ENCODE results near the gene CLSTN3. TPM values are rescaled to one million over a fixed set of nuclear protein-coding genes. Genes with fewer than 3 reads are reported as not detected.

CLSTN3 gene
- total RNA-seq, 1 donor from 2014 or later = 5.7 TPM

- DNase-seq (ENCODE audit: missing footprints) = no peak
- intact Hi-C loops (cut with DNase I) = no loop called here
- ATAC-seq = no peak
These were observed 74.9 kb downstream of the CLSTN3 start for GRCh38 chr12:7205091-7205490.

- intact Hi-C loops (cut with DNase I) = no loop called here
- DNase-seq (ENCODE audit: missing footprints) = no peak
- ATAC-seq = no peak
These were observed 76.5 kb downstream of the CLSTN3 start for GRCh38 chr12:7206691-7207090.

GRCh38 chr12:7207866-7208625, 77.9 kb downstream of the CLSTN3 start:
- no peak for ATAC-seq
- intact Hi-C loops (cut with DNase I) = no loop called here
- DNase-seq (ENCODE audit: missing footprints) = no peak

Other genes with a start within 250 kb of the CLSTN3 start
- gene LRRC23, start 225.5 kb upstream of the CLSTN3 start, total RNA-seq = 9.4 TPM
- gene ENO2, start 215.8 kb upstream of the CLSTN3 start, total RNA-seq = 10.2 TPM
- 78.9 TPM for gene ATN1, start 202.4 kb upstream of the CLSTN3 start, total RNA-seq
- gene RNU7-1, start 186.6 kb upstream of the CLSTN3 start, total RNA-seq = not detected
- 250 TPM for gene C12orf57, start 186.3 kb upstream of the CLSTN3 start, total RNA-seq
- 9.1 TPM for gene PTPN6, start 179.0 kb upstream of the CLSTN3 start, total RNA-seq
- gene PHB2, start 159.7 kb upstream of the CLSTN3 start, total RNA-seq = 149 TPM
- gene EMG1, start 159.5 kb upstream of the CLSTN3 start, total RNA-seq = 42.9 TPM
- 54.7 TPM for gene LPCAT3, start 111.9 kb upstream of the CLSTN3 start, total RNA-seq
- gene C1S, start 69.7 kb upstream of the CLSTN3 start, total RNA-seq = 153 TPM
- 227 TPM for gene C1R, start 37.9 kb upstream of the CLSTN3 start, total RNA-seq
- gene C1RL, start 21.2 kb upstream of the CLSTN3 start, total RNA-seq = 14.4 TPM
- 0.54 TPM for gene RBP5, start 1.5 kb upstream of the CLSTN3 start, total RNA-seq
- gene PEX5, start 59.3 kb downstream of the CLSTN3 start, total RNA-seq = 30.9 TPM
- not detected for gene ACSM4, start 173.7 kb downstream of the CLSTN3 start, total RNA-seq